Placental pericyte (primary cell): ENCODE data around the gene FOXJ3. TPM values are rescaled to one million over a fixed set of nuclear protein-coding genes. Genes with fewer than 3 reads are reported as not detected.

Experiments used
- total RNA-seq: library from RNA; depleted of rRNA; stranded (reverse); fragments of >200 nt; gene quantifications from 2 replicates; pipeline ENCODE4 v1.2.3, GENCODE V29; 2012

Gene FOXJ3
- 24.5 and 38.4 TPM in 2 replicates for total RNA-seq

GRCh38 chr1:42335050-42335808 is at the start of gene FOXJ3:
Gene FOXJ3, minus strand, starts transcription at chr1:42335235. Its CDS starts 24,142 bp downstream, at chr1:42311093.

DNA sequence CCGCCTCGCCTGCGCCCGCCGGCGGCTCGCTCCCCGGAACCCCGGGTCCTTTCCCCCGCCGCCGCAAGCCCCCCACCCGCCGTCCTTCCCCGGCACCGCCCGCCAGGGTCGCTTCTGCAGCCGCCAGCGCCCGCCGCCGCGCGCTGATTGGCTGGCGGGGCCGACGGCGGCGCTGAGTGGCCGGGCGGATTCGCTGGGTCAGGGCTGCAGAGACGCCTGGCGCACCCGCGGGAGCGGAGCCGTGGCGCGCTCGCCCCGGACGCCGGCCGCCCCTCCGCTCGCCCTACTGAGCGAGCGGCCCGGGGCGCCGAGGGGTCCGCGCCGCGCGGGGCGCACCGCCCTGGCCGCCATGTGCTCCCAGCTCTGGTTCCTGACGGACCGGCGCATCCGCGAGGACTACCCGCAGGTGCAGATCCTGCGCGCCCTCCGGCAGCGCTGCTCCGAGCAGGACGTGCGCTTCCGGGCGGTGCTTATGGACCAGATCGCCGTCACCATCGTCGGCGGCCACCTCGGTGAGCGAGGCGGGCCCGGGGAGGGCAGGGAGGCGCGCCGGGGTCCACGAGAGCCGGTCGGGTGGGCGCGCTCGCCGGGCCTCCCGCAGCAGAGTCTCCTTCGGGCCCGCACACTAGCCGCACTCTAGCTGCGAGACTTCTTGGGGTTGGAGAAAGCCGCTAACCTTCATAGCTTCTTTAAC is 45.7 kb upstream of the FOXJ3 start, which contains the start of gene RIMKLA:
Gene RIMKLA, plus strand, starts transcription at position 207 of the 694 bp plus-strand sequence. Its CDS starts 143 bp downstream, at position 350.

DNA sequence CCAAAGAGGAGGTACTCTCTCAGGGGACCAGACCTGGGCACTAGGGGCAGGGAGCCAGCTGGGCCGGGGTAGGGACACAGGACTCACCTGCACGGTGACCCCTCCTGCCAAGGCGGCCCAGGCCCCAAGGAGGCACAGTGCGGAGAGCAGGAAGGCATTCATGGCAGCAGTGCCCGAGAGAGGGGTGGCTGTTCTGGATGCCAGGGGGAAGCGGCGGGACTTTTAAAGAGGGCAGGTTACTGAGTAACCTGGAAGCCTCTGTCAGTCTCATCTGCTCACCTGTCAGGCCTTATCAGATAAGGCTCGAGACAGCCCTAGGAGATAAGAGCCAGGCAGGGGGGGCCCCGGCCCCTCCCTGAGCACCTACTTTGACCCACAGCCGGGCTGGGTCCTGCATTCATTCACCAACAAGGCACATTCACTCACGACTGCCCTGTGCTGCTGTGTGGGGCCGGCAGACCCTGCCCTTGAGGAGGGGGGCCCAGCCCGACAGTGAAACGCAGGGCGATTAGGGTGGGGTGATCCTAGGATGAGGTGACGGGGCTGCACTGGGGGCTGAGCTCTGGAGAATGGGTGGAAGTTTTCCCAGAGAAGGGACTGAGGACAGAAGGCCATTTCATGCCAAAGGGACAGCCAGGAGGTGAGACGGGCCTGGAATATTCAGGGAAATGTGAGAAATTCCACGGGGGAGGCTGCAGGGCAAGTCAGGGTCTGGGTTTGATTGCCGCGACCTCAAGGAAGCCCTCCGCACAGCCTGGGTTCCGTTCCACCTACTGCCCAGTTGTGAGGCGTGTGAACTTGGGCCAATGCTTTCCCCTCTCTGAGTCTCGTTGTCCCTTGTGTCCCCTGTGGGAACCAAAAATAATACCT is 170.2 kb downstream of the FOXJ3 start, which contains the start of gene GUCA2A:
Gene GUCA2A, minus strand, starts transcription at position 195 of the 870 bp plus-strand sequence. Its CDS starts 33 bp downstream, at position 162.

GRCh38 chr1:42152907-42153600 is 182.0 kb downstream of the FOXJ3 start, which contains the start of gene GUCA2B:
Gene GUCA2B, plus strand, starts transcription at chr1:42153410. Its CDS starts 41 bp downstream, at chr1:42153451.

Other genes with a start within 250 kb of the FOXJ3 start
- not detected in 2 replicates for gene GUCA2B, start 181.8 kb downstream of the FOXJ3 start, total RNA-seq
- not detected in 2 replicates for gene GUCA2A, start 170.5 kb downstream of the FOXJ3 start, total RNA-seq
- gene RIMKLA, start 45.6 kb upstream of the FOXJ3 start, total RNA-seq, result under 0.01 TPM in 1 of 2 replicates, not detected in the other
- 0.14 and 0.66 TPM in 2 replicates for gene ZMYND12, start 120.8 kb upstream of the FOXJ3 start, total RNA-seq
- 34.1 and 50.7 TPM in 2 replicates for gene PPCS, start 121.3 kb upstream of the FOXJ3 start, total RNA-seq
- gene CCDC30, start 128.1 kb upstream of the FOXJ3 start, total RNA-seq, result 0.43 and 0.66 TPM in 2 replicates